ENCODE data around the gene CHAF1A.

Gene CHAF1A

GRCh38 chr19:4456843-4457653 lies 54.6 kb downstream of the CHAF1A start (continued):
- TF ChIP-seq GLIS2 (tag by site-specific recombination; IDR thresholded peaks at IDR 0.05): 0 out of 2 replicates have a peak, but pooled peaks have one; percentile 52
- 0 out of 2 replicates have a peak, but pooled peaks have one; percentile 3 for TF ChIP-seq ZBTB11 (tag by site-specific recombination; conservative IDR thresholded peaks at IDR 0.05; ENCODE audit: low read depth)
- 0 out of 2 replicates have a peak, but pooled peaks have one; percentile 46 for TF ChIP-seq KLF10 (tag by site-specific recombination; IDR thresholded peaks at IDR 0.05)
- peak; percentile 80 for TF ChIP-seq SP3 (tag by site-specific recombination; IDR thresholded peaks at IDR 0.05)

GRCh38 chr19:4457654-4458395 lies 55.4 kb downstream of the CHAF1A start, which contains the start of gene UBXN6:
Gene UBXN6 (minus strand): TSS chr19:4457794. CDS start chr19:4457697, 97 bp downstream.
- CTCF ChIA-PET: interaction anchor here (0.7 to 2.0 kb wide), 2 partner anchors 10 to 65 kb away, joined by 3 to 5 read pairs; no protein-coding TSS in a partner anchor
- no peak for TF ChIP-seq ZNF791 (tag by site-specific recombination; IDR thresholded peaks at IDR 0.05)
- peak; percentile 63; the same call in 1 of the 2 replicates for TF ChIP-seq ZNF610 (tag by site-specific recombination; IDR thresholded peaks at IDR 0.05; ENCODE audit: borderline replicate concordance)
- TF ChIP-seq KLF10 (tag by site-specific recombination; IDR thresholded peaks at IDR 0.05): no peak
- no peak for TF ChIP-seq ZBTB6 (tag by site-specific recombination; IDR thresholded peaks at IDR 0.05)
- no peak for TF ChIP-seq ZNF354C (tag by site-specific recombination; IDR thresholded peaks at IDR 0.05; ENCODE audit: borderline replicate concordance, low read depth)
- no peak for TF ChIP-seq ZBTB1 (tag by site-specific recombination; IDR thresholded peaks at IDR 0.05)
- TF ChIP-seq INSM2 (tag by site-specific recombination; IDR thresholded peaks at IDR 0.05): peak; percentile 35; the same call in 1 of the 2 replicates
- TF ChIP-seq ZNF843 (tag by site-specific recombination; IDR thresholded peaks at IDR 0.05): peak; percentile 35; the same call in 1 of the 2 replicates
- TF ChIP-seq ZSCAN5A (tag by site-specific recombination; IDR thresholded peaks at IDR 0.05): no peak
- TF ChIP-seq ZNF426 (tag by site-specific recombination; IDR thresholded peaks at IDR 0.05): no peak
- 0 out of 2 replicates have a peak, but pooled peaks have one; percentile 18 for TF ChIP-seq ZBTB21 (tag by site-specific recombination; IDR thresholded peaks at IDR 0.05)
- no peak for TF ChIP-seq ZNF157 (tag by site-specific recombination; IDR thresholded peaks at IDR 0.05)
- no peak for TF ChIP-seq ZNF19 (tag by site-specific recombination; IDR thresholded peaks at IDR 0.05; ENCODE audit: low read depth)
- TF ChIP-seq ZNF521 (tag by site-specific recombination; IDR thresholded peaks at IDR 0.05): no peak
- no peak for TF ChIP-seq GLIS2 (tag by site-specific recombination; IDR thresholded peaks at IDR 0.05)
- TF ChIP-seq ZNF664 (tag by site-specific recombination; IDR thresholded peaks at IDR 0.05): no peak
- TF ChIP-seq ZNF670 (tag by site-specific recombination; IDR thresholded peaks at IDR 0.05; ENCODE audit: low read depth): no peak
- TF ChIP-seq ZNF274 (IDR thresholded peaks at IDR 0.05; ENCODE audit: low read length): no peak
- TF ChIP-seq ZNF274 (tag by site-specific recombination; IDR thresholded peaks at IDR 0.05; ENCODE audit: borderline replicate concordance): no peak
- no peak for TF ChIP-seq ZNF138 (tag by site-specific recombination; IDR thresholded peaks at IDR 0.05; ENCODE audit: borderline replicate concordance)
- TF ChIP-seq ZNF214 (tag by site-specific recombination; IDR thresholded peaks at IDR 0.05; ENCODE audit: borderline replicate concordance): no peak
- TF ChIP-seq ZFHX2 (tag by site-specific recombination; conservative IDR thresholded peaks at IDR 0.05): no peak
- TF ChIP-seq TCF7L2 (IDR thresholded peaks at IDR 0.05; ENCODE audit: borderline replicate concordance, low read depth, low read length): no peak
- no peak for TF ChIP-seq ZFP69B (tag by site-specific recombination; IDR thresholded peaks at IDR 0.05)
- TF ChIP-seq ZNF391 (tag by site-specific recombination; IDR thresholded peaks at IDR 0.05; ENCODE audit: borderline replicate concordance, low read depth): no peak

More at GRCh38 chr19:4457654-4458395, 55.4 kb downstream of the CHAF1A start, which contains the start of gene UBXN6:
- Histone ChIP-seq H3K27ac (ENCODE audit: extremely low read depth, low read depth, low read length) (peak within 1 kb of the TSS; percentile 67), H3K4me3 (ENCODE audit: low read depth, low read length) (peak within 1 kb of the TSS; percentile 82), H3K9me3 (ENCODE audit: control insufficient read depth, insufficient read depth, low read depth, low read length) (no peaks in the 10 kb centered on the region), H3K4me1 (ENCODE audit: control insufficient read depth, insufficient read depth, low read length) (peaks cover 7% of the 10 kb centered on the region), H3K36me3 (ENCODE audit: control insufficient read depth in 2 of 2, insufficient read depth in 1 of 2, low read length in 2 of 2) (peaks cover 0 to 23% of the 10 kb centered on the region in 2 experiments; a peak in 1 of 3 replicates)
- POLR2A ChIA-PET: interaction anchor here (4.9 kb wide), 1 partner anchor 13 kb away, joined by 23 read pairs; the partner anchor contains the start of gene HDGFL2

Data from HEK293 (cell line).